GM12872 (cell line): Measurements from ENCODE around the gene PTH.

Experiments used
- TF ChIP-seq, protein P1 (sequence below): IDR thresholded peaks from 3 replicates; pipeline ENCODE4 v1.5.1; 2011; ENCODE audit warnings: low read depth, mild to moderate bottlenecking, low read length, moderate library complexity; ENCODE audit not compliant: insufficient read depth

The PTH gene

DNA sequence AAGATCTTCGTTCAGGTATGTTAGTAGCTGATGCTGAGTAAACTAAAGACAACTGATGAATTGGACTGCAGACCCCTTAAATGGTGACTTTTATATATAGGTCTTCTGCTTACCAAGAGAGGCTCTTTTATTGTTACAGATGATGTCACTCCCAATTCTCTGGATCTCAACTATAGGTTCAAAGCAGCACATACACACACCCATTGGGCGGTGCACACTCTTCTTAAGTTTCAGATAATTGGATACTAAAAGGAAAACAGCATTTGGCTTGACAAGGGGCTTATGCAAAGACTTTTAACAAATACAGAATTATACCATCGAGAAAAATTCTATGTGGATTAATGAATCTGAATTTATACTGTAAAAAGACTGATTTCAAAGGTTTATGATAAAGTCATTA, at the start of gene PTH:
PTH (minus strand) TSS at position 69 of the 400 bp plus-strand sequence. CDS start 3,142 bp downstream, outside the sequence.
- TF ChIP-seq, protein P1, sequence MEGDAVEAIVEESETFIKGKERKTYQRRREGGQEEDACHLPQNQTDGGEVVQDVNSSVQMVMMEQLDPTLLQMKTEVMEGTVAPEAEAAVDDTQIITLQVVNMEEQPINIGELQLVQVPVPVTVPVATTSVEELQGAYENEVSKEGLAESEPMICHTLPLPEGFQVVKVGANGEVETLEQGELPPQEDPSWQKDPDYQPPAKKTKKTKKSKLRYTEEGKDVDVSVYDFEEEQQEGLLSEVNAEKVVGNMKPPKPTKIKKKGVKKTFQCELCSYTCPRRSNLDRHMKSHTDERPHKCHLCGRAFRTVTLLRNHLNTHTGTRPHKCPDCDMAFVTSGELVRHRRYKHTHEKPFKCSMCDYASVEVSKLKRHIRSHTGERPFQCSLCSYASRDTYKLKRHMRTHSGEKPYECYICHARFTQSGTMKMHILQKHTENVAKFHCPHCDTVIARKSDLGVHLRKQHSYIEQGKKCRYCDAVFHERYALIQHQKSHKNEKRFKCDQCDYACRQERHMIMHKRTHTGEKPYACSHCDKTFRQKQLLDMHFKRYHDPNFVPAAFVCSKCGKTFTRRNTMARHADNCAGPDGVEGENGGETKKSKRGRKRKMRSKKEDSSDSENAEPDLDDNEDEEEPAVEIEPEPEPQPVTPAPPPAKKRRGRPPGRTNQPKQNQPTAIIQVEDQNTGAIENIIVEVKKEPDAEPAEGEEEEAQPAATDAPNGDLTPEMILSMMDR = no peak

DNA sequence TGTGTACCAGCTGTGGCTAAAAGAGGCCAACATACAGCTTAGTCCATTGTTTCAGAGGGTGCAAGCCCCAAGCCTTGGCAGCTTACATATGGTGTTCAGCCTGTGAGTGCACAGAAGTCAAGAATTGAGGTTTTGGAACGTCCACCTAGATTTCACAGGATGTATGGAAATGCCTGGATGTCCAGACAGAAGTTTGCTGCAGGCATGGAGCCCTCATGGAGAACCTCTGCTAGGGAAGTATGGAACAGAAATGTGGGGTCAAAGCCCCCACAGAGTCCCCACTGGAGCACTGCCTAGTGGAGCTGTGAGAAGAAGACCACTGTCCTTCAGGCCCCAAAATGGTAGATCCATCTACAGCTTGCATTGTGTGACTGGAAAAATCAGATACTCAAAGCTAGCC, 42.2 kb upstream of the PTH start:
- TF ChIP-seq, protein P1 = no peak

DNA sequence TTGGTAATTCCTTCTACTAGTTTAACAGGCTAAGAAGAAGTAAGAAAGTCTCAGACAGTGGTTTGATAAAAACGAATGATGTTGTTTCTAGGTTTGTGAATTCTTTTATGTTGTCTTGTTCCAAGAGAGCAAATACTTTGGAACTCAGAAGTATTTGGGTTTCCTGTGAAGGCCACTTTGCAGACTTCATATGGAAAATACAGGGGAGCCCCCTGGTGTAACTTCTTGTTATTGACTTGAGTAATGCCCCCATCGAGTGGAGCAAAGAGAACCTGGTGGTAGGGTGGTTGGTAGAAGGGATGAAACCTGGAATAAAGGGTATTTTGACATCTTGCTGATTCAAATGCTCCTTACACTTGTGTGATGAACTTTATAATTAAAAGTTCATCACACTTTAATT, 40.0 kb upstream of the PTH start:
- TF ChIP-seq, protein P1 = 0 out of 3 replicates have a peak, but pooled peaks have one; percentile 5

DNA sequence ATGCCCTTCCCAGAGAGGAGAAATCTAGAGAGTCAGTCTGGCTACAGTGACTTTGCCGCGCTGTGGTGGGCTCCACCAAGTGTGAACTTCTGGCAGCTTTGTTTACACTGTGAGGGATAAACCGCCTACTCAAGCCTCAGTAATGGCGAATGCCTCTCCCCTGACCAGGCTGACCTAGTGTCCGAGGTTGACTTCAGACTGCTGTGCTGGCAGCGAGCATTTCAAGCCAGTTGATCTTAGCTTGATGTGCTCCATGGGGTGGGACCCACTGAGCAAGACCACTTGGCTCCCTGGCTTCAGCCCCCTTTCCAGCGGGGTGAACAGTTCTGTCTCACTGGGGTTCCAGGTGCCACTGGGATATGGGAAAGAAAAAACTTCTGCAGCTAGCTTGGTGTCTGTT, 38.6 kb upstream of the PTH start:
- TF ChIP-seq, protein P1 = no peak

DNA sequence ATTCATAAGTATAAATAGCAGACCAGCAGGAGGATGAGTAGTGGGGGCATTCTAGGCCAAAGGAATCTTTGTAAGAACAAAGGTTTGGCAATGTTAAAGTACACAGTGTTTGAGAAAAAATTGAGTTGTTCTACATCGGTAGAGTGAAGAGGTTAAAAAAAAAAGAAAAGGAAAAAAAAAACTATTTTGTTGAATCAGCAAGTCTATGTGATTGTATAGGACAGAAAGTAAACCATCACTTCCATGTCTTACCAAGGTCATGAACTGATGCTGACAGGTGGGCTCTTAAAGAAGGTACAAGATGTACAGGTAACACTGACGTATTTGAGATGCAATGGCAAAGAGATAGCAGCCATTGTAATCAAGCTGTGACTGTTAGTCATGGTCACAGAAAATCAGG, 29.5 kb upstream of the PTH start:
- TF ChIP-seq, protein P1 = no peak

DNA sequence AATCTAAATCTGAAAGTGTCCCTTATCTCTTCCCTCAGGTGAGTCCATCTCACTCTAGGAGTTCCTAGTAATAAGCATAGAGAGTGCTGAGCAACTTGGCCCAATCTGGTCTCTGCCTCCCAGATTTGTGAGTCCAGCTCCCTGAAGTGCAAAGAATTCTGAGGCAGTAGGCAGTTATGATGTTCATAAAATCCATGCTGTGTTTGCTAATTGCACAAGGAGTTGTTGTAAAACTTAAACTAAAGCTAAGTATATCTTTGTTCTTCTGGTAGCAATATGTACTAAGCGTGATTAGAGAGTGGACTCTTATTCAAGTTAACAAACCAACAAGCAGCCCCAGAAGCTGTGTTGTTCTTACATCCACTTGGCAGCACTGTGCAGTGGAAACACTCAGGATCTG, 7.6 kb upstream of the PTH start:
- TF ChIP-seq, protein P1 = no peak

DNA sequence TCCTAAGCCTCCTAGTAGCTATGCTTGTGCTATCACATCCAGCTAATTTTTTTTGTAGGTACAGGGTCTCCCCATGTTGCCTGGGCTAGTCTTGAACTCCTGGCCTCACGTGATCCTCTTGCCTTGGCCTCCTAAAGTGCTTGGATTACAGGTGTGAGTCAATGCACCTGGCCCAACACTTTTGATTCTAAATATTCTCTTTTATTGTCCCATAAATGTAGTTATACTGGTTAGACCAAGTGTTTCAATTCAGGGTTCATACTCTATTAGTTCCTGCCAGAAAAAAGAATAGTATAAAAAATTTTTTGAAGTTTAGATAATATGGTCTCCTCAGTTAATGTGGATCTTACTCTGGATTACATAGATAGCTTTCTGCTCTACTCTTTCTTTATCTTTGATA, 6.7 kb upstream of the PTH start:
- TF ChIP-seq, protein P1 = no peak

DNA sequence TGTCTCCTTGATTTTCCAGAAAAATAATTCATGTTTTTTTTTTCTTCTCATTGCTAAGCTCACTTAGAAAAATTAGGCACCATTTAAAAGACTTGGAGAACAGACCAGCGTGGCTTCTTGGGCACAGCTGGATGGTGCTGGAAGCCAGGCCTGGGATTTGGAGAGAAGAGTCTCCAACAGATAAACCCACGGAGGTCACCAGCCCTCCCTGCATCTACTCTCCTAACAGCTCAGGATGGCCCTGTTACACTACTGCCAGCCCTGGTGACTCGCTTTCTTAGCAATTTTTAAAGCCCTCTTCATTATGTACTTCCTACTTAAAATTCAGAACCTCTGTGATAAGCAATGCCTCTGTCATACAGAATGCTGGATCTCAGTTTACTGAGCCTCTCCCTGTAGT, 1.7 kb downstream of the PTH start:
- TF ChIP-seq, protein P1 = no peak
